Left lung (tissue), 10 donors: ENCODE measurements around the gene WBP11. TPM values are rescaled to one million over a fixed set of nuclear protein-coding genes. Genes with fewer than 3 reads are reported as not detected.

ENCODE experiments used
- ATAC-seq: fragments of 200-7000 bp; cut with Tn5 transposase; one replicate; pipeline ENCODE4 v1.9.1; 2020; ENCODE audit warnings: moderate library complexity
- DNase-seq, 4 donors: peaks; one replicate each; pipeline ENCODE4 v3.0.0-alpha.2; 2013 to 2020
- H3K27ac ChIP-seq, 2 donors: fragments of 200-600 bp; sonication (generic) in 1 of 2; one replicate each; pipeline versions ENCODE4 v1.5.0 to v1.8.0; 2020 to 2021
- H3K27me3 ChIP-seq, 2 donors: fragments of 200-600 bp; sonication (generic) in 1 of 2; one replicate each; pipeline versions ENCODE4 v1.5.0 to v1.8.0; 2020 to 2021
- H3K36me3 ChIP-seq, 2 donors: fragments of 200-600 bp; sonication (generic) in 1 of 2; one replicate each; pipeline versions ENCODE4 v1.5.0 to v1.8.0; 2020 to 2021
- H3K4me1 ChIP-seq, 2 donors: fragments of 200-600 bp; one replicate each; pipeline ENCODE4 v1.8.0; 2021
- H3K4me3 ChIP-seq, 2 donors: fragments of 200-600 bp; sonication (generic) in 1 of 2; one replicate each; pipeline versions ENCODE4 v1.5.0 to v1.8.0; 2020 to 2021; ENCODE audit warnings: mild to moderate bottlenecking in 1 of 2
- H3K9me3 ChIP-seq, 2 donors: fragments of 200-600 bp; sonication (generic) in 1 of 2; one replicate each; pipeline versions ENCODE4 v1.5.0 to v1.8.0; 2020 to 2021
- intact Hi-C, 2 donors: fragments of 100-400 bp; cut with DNase I; formaldehyde crosslinking; loops; one replicate each; pipeline versions ENCODE4 v1.11.2 to v1.14.2; 2022
- polyA plus RNA-seq, 6 donors: library from polyadenylated mRNA; unstranded; fragments of 120-200 nt; gene quantifications; one replicate each; pipeline ENCODE4 v1.2.1, GENCODE V29; 2013; ENCODE audit not compliant: insufficient read length in 6 of 6
- total RNA-seq, 2 donors: library from RNA; stranded (reverse); fragmentation: NEBNext Ultra II Directional; extraction: Animal tissue kit (Norgen Biotek cat#: 25700); gene quantifications; one replicate each; pipeline ENCODE4 v1.2.1, GENCODE V29; 2021
- TF ChIP-seq, protein P1 (sequence below), 2 donors: fragments of 200-600 bp; sonication (generic) in 1 of 2; IDR thresholded peaks; one replicate each; pipeline versions ENCODE4 v1.5.0 to v1.8.0; 2021; ENCODE audit warnings: antibody characterized with exemption in 2 of 2
- donor health status: DM: no; HTN: yes; CAD: no.
- donor health status: DM: no; HTN: no; CAD: no.

WBP11 gene
- total and polyA plus RNA-seq, 8 donors, result 38.6 to 105 (median 92.6) TPM

DNA sequence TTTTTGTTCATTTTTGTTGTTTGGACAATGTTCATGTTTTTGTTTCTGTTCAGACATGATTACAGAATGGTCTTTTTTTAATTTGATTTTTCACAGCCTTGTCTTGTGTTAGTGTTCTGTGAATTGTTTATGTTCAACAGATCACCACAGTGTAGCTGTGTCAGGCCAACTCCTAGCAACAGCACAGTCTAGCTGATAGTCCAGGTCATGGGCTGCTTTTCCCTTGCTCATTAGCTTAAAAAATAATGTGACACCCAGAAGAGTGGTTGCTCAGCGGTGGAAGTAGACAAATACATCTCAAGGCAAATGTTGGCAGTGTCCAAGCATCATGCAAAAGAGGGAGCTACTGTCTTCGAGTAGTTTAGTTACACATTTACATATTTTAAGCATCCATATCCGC, 22.4 kb downstream of the WBP11 start:
- H3K27me3 ChIP-seq, result no peaks in the 10 kb centered on the region
- no peaks in the 10 kb centered on the region for H3K9me3 ChIP-seq
- no peak for ATAC-seq
- intact Hi-C loops, result no loop called here
- no peak overlapping the region for H3K4me3 ChIP-seq
- no peak for DNase-seq
- TF ChIP-seq, protein P1, sequence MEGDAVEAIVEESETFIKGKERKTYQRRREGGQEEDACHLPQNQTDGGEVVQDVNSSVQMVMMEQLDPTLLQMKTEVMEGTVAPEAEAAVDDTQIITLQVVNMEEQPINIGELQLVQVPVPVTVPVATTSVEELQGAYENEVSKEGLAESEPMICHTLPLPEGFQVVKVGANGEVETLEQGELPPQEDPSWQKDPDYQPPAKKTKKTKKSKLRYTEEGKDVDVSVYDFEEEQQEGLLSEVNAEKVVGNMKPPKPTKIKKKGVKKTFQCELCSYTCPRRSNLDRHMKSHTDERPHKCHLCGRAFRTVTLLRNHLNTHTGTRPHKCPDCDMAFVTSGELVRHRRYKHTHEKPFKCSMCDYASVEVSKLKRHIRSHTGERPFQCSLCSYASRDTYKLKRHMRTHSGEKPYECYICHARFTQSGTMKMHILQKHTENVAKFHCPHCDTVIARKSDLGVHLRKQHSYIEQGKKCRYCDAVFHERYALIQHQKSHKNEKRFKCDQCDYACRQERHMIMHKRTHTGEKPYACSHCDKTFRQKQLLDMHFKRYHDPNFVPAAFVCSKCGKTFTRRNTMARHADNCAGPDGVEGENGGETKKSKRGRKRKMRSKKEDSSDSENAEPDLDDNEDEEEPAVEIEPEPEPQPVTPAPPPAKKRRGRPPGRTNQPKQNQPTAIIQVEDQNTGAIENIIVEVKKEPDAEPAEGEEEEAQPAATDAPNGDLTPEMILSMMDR (IDR thresholded peaks at IDR 0.05), result no peak
- H3K36me3 ChIP-seq, result peaks cover 0 to 14% of the 10 kb centered on the region in 2 donors
- H3K27ac ChIP-seq, result no peak overlapping the region
- peaks cover 0 to 6% of the 10 kb centered on the region in 2 donors for H3K4me1 ChIP-seq

DNA sequence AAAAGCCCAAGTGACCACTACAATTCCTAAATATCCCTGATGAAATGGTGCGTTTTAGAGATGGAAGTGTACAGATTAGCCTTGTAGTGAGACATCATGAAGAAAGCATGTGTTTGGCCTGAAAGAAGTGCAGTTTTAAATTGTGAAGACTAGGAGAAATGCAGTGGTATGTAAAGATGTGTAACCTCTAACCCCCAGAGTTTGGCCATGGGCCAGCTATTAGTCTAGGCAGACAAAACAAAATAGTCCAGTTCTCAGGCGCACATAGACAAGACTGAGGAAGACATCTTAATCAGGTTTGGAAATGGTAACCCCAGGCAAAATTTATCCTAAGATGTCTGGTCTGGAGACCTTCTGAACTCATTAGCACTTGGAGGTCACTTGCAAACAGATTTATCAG, 23.4 kb downstream of the WBP11 start:
- H3K36me3 ChIP-seq, result peaks cover 0 to 7% of the 10 kb centered on the region in 2 donors
- no peak overlapping the region for H3K27ac ChIP-seq
- H3K4me1 ChIP-seq, result peaks cover 0 to 11% of the 10 kb centered on the region in 2 donors
- ATAC-seq (no peak), DNase-seq (no peak)
- H3K9me3 ChIP-seq, result no peaks in the 10 kb centered on the region
- no peak overlapping the region for H3K4me3 ChIP-seq
- TF ChIP-seq, protein P1 (IDR thresholded peaks at IDR 0.05), result no peak
- peaks cover 0 to under 1% of the 10 kb centered on the region in 2 donors for H3K27me3 ChIP-seq
- intact Hi-C loops, result no loop called here

DNA sequence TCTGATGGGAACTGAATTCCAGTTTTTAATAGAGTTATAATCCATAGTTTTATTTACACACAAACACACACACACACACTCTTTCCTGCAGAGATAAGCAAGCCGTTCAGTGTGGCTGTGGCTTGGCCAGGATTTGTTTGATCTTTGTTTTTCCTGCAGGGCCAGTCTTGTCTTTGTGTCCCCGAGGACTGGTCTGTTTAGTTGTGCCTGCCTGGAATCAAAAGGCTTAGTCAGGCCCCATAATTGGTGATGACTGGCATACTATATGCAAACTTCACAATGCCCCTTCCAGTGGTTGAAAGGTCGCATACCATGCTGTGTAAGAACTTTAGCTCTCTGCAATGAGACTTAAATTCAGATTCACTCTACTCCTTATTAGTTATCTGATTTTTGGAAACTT, 26.0 kb downstream of the WBP11 start:
- H3K36me3 ChIP-seq, result no peaks in the 10 kb centered on the region
- H3K4me1 ChIP-seq, result peaks cover 0 to 11% of the 10 kb centered on the region in 2 donors
- DNase-seq (peak in 1 of 4 donors; percentile 29), ATAC-seq (no peak)
- intact Hi-C loops, result no loop called here
- no peak overlapping the region for H3K4me3 ChIP-seq
- no peaks in the 10 kb centered on the region for H3K9me3 ChIP-seq
- H3K27me3 ChIP-seq, result peaks cover 0 to 10% of the 10 kb centered on the region in 2 donors
- no peak overlapping the region for H3K27ac ChIP-seq
- TF ChIP-seq, protein P1 (IDR thresholded peaks at IDR 0.05), result no peak

DNA sequence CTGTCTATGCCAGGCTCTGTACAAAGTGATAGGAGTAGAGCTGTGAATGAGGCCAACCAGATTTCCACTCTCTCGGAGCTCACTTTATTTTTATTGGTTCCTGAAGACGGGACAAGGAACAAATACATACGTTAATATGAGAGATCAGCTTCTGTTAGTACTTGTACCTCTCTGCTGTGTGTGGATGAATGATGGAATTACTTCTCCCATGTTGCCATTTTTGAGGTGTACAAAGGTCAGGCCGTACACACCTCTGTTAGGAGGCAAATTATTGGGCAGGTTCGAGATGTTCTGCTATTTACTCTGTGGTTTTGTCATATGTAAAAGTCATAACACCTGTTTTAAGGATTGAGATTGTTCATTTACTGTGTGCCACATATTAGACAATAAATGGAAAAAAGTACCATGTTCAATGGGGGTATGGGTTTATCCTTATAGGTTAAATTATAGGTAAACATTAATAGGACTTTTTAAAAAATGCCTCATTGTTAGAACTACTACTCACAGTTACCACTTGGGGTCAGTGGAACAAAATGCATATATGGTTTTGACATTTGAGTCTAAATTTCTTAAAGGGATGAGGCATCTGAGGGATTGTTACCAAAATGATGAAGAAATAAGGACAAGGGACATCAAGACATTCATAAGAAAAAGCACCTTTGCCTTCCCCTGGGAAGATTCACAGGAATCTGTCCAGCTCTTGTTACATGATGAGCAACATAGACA, 26.9 kb downstream of the WBP11 start:
- Histone ChIP-seq H3K4me1 (peaks cover 0 to 17% of the 10 kb centered on the region in 2 donors), H3K27ac (peak overlapping the region; percentile 95 to 97), H3K27me3 (peaks cover 0 to 10% of the 10 kb centered on the region in 2 donors), H3K9me3 (no peaks in the 10 kb centered on the region), H3K36me3 (no peaks in the 10 kb centered on the region), H3K4me3 (peak overlapping the region in 1 of 2 donors; percentile 76)
- TF ChIP-seq, protein P1 (IDR thresholded peaks at IDR 0.05), result no peak
- intact Hi-C loops, result no loop called here
- DNase-seq (no peak), ATAC-seq (no peak)

DNA sequence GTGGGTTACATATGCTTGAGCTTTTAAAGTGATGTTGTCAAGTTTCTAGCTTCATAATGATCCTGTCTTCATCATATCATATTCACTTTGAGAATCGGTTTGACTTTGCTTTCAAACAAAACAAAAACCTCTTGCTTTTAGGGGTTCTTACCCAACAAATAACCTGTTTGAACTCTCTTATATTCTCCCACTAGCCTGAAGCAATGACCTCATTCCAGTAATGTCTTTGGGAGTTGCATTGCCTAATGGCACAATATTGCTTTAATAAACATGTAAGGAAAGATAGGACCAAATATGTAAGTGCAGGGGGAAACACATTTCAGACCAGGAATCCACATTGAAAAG, 27.7 kb downstream of the WBP11 start:
- TF ChIP-seq, protein P1 (IDR thresholded peaks at IDR 0.05), result no peak
- no peaks in the 10 kb centered on the region for H3K9me3 ChIP-seq
- DNase-seq (peak in 1 of 4 donors; percentile 49), ATAC-seq (no peak)
- H3K4me3 ChIP-seq, result peak overlapping the region; percentile 63 to 76
- no peaks in the 10 kb centered on the region for H3K36me3 ChIP-seq
- peaks cover 0 to 10% of the 10 kb centered on the region in 2 donors for H3K27me3 ChIP-seq
- peaks cover 0 to 17% of the 10 kb centered on the region in 2 donors for H3K4me1 ChIP-seq
- H3K27ac ChIP-seq, result peak overlapping the region; percentile 95 to 97
- intact Hi-C loops, result no loop called here
